Activated CD4-positive, CD25-positive, alpha-beta regulatory T cell treated with anti-CD3 and anti-CD28 coated beads, Interleukin-2, amount 50 U/mL, for 24 hours (primary cell): ENCODE results near the gene TK2.
"Not testable (repeated sequence)": the region's sequence is repeated elsewhere in the genome, so short reads cannot be mapped to it uniquely, and the experiment has no call there.

Experiments used
- ATAC-seq, 2 donors: fragments of 150-1000 bp; cut with Tn5 transposase; one replicate each; pipeline ENCODE4 v1.10.0; 2021; ENCODE audit warnings: mild to moderate bottlenecking in 1 of 2, moderate library complexity in 1 of 2

The TK2 gene

GRCh38 chr16:66481081-66481942, 68.6 kb downstream of the TK2 start:
- no peak for ATAC-seq

GRCh38 chr16:66480265-66481080, 69.4 kb downstream of the TK2 start:
- ATAC-seq: no peak

GRCh38 chr16:66479661-66480264, 70.2 kb downstream of the TK2 start:
- ATAC-seq: no peak

- peak; percentile 84 to 85 for ATAC-seq
These were observed 71.0 kb downstream of the TK2 start for GRCh38 chr16:66478733-66479511.

GRCh38 chr16:66477028-66477515, 72.8 kb downstream of the TK2 start:
- ATAC-seq: no peak

- no peak for ATAC-seq
These were observed 73.4 kb downstream of the TK2 start for GRCh38 chr16:66476328-66477027.

GRCh38 chr16:66475232-66475631, 74.7 kb downstream of the TK2 start:
- no peak for ATAC-seq

- ATAC-seq: peak; percentile 92 to 94
These were observed 75.1 kb downstream of the TK2 start for GRCh38 chr16:66474750-66475199.

- ATAC-seq: no peak
These were observed 76.0 kb downstream of the TK2 start for GRCh38 chr16:66473654-66474519.

GRCh38 chr16:66473051-66473571, 76.8 kb downstream of the TK2 start:
- ATAC-seq: no peak

- ATAC-seq: no peak
These were observed 78.1 kb downstream of the TK2 start for GRCh38 chr16:66471716-66472393.

- no peak for ATAC-seq
These were observed 78.7 kb downstream of the TK2 start for GRCh38 chr16:66471264-66471663.

GRCh38 chr16:66470556-66470955, 79.4 kb downstream of the TK2 start:
- no peak for ATAC-seq

GRCh38 chr16:66469947-66470546, 79.9 kb downstream of the TK2 start:
- ATAC-seq: no peak

GRCh38 chr16:66469291-66469946, 80.5 kb downstream of the TK2 start:
- no peak for ATAC-seq

- no peak for ATAC-seq
These were observed 81.5 kb downstream of the TK2 start for GRCh38 chr16:66468321-66468965.

- ATAC-seq: no peak
These were observed 82.3 kb downstream of the TK2 start for GRCh38 chr16:66467611-66468010.

- not testable (repeated sequence) for ATAC-seq
These were observed 83.3 kb downstream of the TK2 start for GRCh38 chr16:66466636-66467035.
